ENCODE results near the gene ICAM1. TPM values are rescaled to one million over a fixed set of nuclear protein-coding genes. Genes with fewer than 3 reads are reported as not detected.

The ICAM1 gene
- total and polyA plus RNA-seq, 10 of the 15 experiments (the other 5 are each of a cell fraction or from before 2014, with no cell fraction given), result 7.6 to 115 (median 60.2) TPM

- Histone ChIP-seq H2AFZ (ENCODE audit: control insufficient read depth, low read depth, low read length) (peak overlapping the region; percentile 51), H3K4me2 (ENCODE audit: control insufficient read depth, insufficient read depth) (no peak overlapping the region), H3K4me3 (no peak overlapping the region), H3K4me1 (ENCODE audit: control insufficient read depth, insufficient read depth, low read length) (peaks cover 8% of the 10 kb centered on the region), H3K27ac (ENCODE audit: control insufficient read depth, insufficient read depth) (no peak overlapping the region), H3K9me3 (replicated peaks; ENCODE audit: control insufficient read depth, insufficient read depth, low read length) (no peaks in the 10 kb centered on the region), H3K79me2 (ENCODE audit: control insufficient read depth, insufficient read depth, low read length) (no peaks in the 10 kb centered on the region), H3K27me3 (replicated peaks in 1 of 2; ENCODE audit: control insufficient read depth in 2 of 2, insufficient read depth in 2 of 2, low read length in 1 of 2) (no peaks in the 10 kb centered on the region), H4K20me1 (ENCODE audit: control insufficient read depth, insufficient read depth) (no peaks in the 10 kb centered on the region), H3K36me3 (ENCODE audit: control insufficient read depth in 2 of 2, insufficient read depth in 2 of 2, low read length in 1 of 2) (no peaks in the 10 kb centered on the region), H3K9ac (ENCODE audit: control insufficient read depth, insufficient read depth, low read length) (no peak overlapping the region)
- CTCF ChIA-PET, result interaction anchor here (0.7 to 2.5 kb wide), 4 partner anchors 29 to 89 kb away, joined by 3 to 7 read pairs (median 5); partner anchors contain the start of gene ICAM1
- WGBS (ENCODE audit: insufficient coverage, insufficient replicate concordance, low lambda C conversion rate, missing lambda C conversion rate), result 29% methylated on average over 14 of the region's 14 CpGs
- BruUV-seq (replicated peaks), result no TSS peak
- SMC1A ChIA-PET (ENCODE audit: uncharacterized antibody, unreplicated experiment), result interaction anchor here (0.9 to 1.6 kb wide), 4 partner anchors 10 to 45 kb away, joined by 3 to 6 read pairs (median 4); partner anchors contain the start of gene ICAM5
- RAD21 ChIA-PET (ENCODE audit: unreplicated experiment), result interaction anchor here (0.7 to 1.2 kb wide), 4 partner anchors 10 to 89 kb away, joined by 3 to 4 read pairs (median 4); partner anchors contain the start of genes ICAM1 and ICAM5
- intact Hi-C loops (cut with micrococcal nuclease; ENCODE audit: unreplicated experiment), result no loop called here
- POLR2A ChIA-PET, result interaction anchor here (0.6 to 1.3 kb wide), 2 partner anchors 10 to 28 kb away, joined by 3 to 4 read pairs; partner anchors contain the start of gene ICAM5
- in situ Hi-C loops (cut with MboI), result no loop called here
- no peak for ATAC-seq
- no peak for DNase-seq (ENCODE audit: low read depth, low spot score)
- peak; percentile 18 for FAIRE-seq
- TF ChIP-seq PBX3 (IDR thresholded peaks at IDR 0.05; ENCODE audit: insufficient replicate concordance, low read depth, low read length), result no peak
- TF ChIP-seq NFYA (IDR thresholded peaks at IDR 0.05; ENCODE audit: borderline replicate concordance, low read depth, low read length), result no peak
- TF ChIP-seq, protein P1, sequence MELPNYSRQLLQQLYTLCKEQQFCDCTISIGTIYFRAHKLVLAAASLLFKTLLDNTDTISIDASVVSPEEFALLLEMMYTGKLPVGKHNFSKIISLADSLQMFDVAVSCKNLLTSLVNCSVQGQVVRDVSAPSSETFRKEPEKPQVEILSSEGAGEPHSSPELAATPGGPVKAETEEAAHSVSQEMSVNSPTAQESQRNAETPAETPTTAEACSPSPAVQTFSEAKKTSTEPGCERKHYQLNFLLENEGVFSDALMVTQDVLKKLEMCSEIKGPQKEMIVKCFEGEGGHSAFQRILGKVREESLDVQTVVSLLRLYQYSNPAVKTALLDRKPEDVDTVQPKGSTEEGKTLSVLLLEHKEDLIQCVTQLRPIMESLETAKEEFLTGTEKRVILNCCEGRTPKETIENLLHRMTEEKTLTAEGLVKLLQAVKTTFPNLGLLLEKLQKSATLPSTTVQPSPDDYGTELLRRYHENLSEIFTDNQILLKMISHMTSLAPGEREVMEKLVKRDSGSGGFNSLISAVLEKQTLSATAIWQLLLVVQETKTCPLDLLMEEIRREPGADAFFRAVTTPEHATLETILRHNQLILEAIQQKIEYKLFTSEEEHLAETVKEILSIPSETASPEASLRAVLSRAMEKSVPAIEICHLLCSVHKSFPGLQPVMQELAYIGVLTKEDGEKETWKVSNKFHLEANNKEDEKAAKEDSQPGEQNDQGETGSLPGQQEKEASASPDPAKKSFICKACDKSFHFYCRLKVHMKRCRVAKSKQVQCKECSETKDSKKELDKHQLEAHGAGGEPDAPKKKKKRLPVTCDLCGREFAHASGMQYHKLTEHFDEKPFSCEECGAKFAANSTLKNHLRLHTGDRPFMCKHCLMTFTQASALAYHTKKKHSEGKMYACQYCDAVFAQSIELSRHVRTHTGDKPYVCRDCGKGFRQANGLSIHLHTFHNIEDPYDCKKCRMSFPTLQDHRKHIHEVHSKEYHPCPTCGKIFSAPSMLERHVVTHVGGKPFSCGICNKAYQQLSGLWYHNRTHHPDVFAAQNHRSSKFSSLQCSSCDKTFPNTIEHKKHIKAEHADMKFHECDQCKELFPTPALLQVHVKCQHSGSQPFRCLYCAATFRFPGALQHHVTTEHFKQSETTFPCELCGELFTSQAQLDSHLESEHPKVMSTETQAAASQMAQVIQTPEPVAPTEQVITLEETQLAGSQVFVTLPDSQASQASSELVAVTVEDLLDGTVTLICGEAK (IDR thresholded peaks at IDR 0.05; ENCODE audit: borderline replicate concordance), result no peak
- TF ChIP-seq EGR1 (IDR thresholded peaks at IDR 0.05; ENCODE audit: borderline replicate concordance in 1 of 2, low read depth in 2 of 2, low read length in 2 of 2), result no peak
- no peak for TF ChIP-seq PML (IDR thresholded peaks at IDR 0.05; ENCODE audit: low read length)
- TF ChIP-seq, protein P2, sequence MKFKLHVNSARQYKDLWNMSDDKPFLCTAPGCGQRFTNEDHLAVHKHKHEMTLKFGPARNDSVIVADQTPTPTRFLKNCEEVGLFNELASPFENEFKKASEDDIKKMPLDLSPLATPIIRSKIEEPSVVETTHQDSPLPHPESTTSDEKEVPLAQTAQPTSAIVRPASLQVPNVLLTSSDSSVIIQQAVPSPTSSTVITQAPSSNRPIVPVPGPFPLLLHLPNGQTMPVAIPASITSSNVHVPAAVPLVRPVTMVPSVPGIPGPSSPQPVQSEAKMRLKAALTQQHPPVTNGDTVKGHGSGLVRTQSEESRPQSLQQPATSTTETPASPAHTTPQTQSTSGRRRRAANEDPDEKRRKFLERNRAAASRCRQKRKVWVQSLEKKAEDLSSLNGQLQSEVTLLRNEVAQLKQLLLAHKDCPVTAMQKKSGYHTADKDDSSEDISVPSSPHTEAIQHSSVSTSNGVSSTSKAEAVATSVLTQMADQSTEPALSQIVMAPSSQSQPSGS (IDR thresholded peaks at IDR 0.05; ENCODE audit: low read length), result no peak
- TF ChIP-seq BHLHE40 (IDR thresholded peaks at IDR 0.05; ENCODE audit: borderline replicate concordance in 1 of 2, low read depth in 2 of 2, low read length in 1 of 2), result no peak
- no peak for TF ChIP-seq SMC3 (IDR thresholded peaks at IDR 0.05; ENCODE audit: borderline replicate concordance, low read length)
- TF ChIP-seq ZNF384 (IDR thresholded peaks at IDR 0.05; ENCODE audit: borderline replicate concordance, low read depth, low read length), result no peak
- TF ChIP-seq TAF1 (IDR thresholded peaks at IDR 0.05; ENCODE audit: borderline replicate concordance, low read depth, low read length), result no peak
- TF ChIP-seq IRF4 (IDR thresholded peaks at IDR 0.05; ENCODE audit: low read depth, low read length), result no peak
- TF ChIP-seq MEF2A (IDR thresholded peaks at IDR 0.05; ENCODE audit: insufficient read depth, low read depth, low read length), result no peak
- TF ChIP-seq SUPT20H (IDR thresholded peaks at IDR 0.05; ENCODE audit: borderline replicate concordance, control insufficient read depth, low read depth, low read length), result no peak
- no peak for TF ChIP-seq CHD1 (IDR thresholded peaks at IDR 0.05; ENCODE audit: low read depth, low read length)
Measured at GRCh38 chr19:10299545-10300458, 28.9 kb downstream of the ICAM1 start.

Data from GM12878 (cell line).